Erythroblast (primary cell): ENCODE results near the gene KBTBD12.

ENCODE experiments used
- GATA1 ChIP-seq: IDR thresholded peaks from 2 replicates; pipeline ENCODE4 v1.6.1; 2011; ENCODE audit warnings: low read depth, mild to moderate bottlenecking, control low read depth, low read length, moderate library complexity
- POLR2A ChIP-seq: IDR thresholded peaks from 2 replicates; pipeline ENCODE4 v1.6.1; 2011; ENCODE audit warnings: mild to moderate bottlenecking, low read length

DNA sequence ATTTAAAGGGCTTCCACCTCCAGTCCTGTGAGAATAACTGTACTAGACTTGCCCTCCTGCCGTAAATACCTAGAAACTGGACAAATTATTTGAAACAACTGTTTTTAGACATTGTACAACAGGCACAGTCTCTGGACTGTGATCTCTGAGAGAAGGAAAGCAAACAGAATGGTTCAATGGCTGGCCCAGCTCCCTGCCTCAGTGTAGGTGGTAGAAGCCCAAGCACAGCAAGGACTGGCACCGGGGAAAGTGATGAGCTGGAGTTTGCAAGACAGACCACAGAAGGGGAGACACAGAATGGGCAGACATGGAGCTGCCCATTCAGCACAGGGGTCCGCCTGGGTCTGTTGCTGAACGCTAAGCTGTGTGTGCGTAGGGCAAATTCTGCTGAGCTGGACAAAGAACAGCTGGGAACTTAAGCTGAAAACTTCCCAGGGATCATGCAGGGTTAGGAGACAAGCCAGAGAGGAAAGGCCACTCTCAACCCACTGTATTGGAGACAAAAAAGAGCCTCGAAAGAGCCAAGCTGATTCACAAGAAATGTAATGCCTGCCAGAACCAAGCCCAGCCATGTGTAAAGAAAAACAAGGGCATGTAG, 84.6 kb downstream of the KBTBD12 start:
- TF ChIP-seq POLR2A: no peak
- no peak for TF ChIP-seq GATA1
